GM12878 (cell line): Measurements from ENCODE around the gene LUZP2. TPM values are rescaled to one million over a fixed set of nuclear protein-coding genes. Genes with fewer than 3 reads are reported as not detected.

ENCODE experiments used
- ATAC-seq: fragments of 200-7000 bp; cut with Tn5 transposase; 3 replicates; pipeline ENCODE4 v1.9.1; 2020; ENCODE audit warnings: mild to moderate bottlenecking, moderate library complexity
- BruUV-seq: library from RNA; stranded (reverse); fragments of 400-500 nt; replicated peaks from 2 replicates; lab custom pipeline; 2021; lab: Mats Ljungman, UMichigan
- CTCF ChIA-PET: fragments of 300-600 bp; sonication (Branson Sonifier 250); formaldehyde crosslinking; extraction: SDS; loops from one replicate; lab custom pipeline; 2021; ENCODE audit warnings: inconsistent platforms; lab: Yijun Ruan, JAX
- POLR2A ChIA-PET: fragments of 350-600 bp; formaldehyde crosslinking; extraction: SDS; loops from one replicate; lab custom pipeline; 2021; ENCODE audit warnings: inconsistent platforms; lab: Charles Lee
- RAD21 ChIA-PET: fragments of 300-600 bp; sonication (Branson Sonifier 250); formaldehyde crosslinking; loops from one replicate; lab custom pipeline; 2023; ENCODE audit warnings: antibody characterized with exemption; ENCODE audit not compliant: unreplicated experiment; lab: Charles Lee
- SMC1A ChIA-PET: fragments of 300-600 bp; sonication (Branson Sonifier 250); formaldehyde crosslinking; loops from one replicate; lab custom pipeline; 2023; ENCODE audit not compliant: unreplicated experiment, uncharacterized antibody; lab: Charles Lee
- DNase-seq: peaks from one replicate; pipeline ENCODE4 v3.0.0-alpha.2; 2011; ENCODE audit warnings: low read depth, low spot score
- FAIRE-seq: peaks from 3 replicates; lab custom pipeline; 2011; peaks lifted over from hg19 to GRCh38; lab: Jason Lieb, UNC
- H2AFZ ChIP-seq: 2 replicates; pipeline ENCODE4 v1.6.0; 2011; ENCODE audit warnings: low read depth, low read length, control low read depth; ENCODE audit not compliant: control insufficient read depth
- H3K27ac ChIP-seq: 2 replicates; pipeline ENCODE4 v1.5.1; 2011; ENCODE audit warnings: control low read depth; ENCODE audit not compliant: control insufficient read depth, insufficient read depth
- H3K27me3 ChIP-seq, 2 experiments: replicated peaks in 1 of 2; 2 replicates each; pipeline versions ENCODE4 v1.6.0 to v1.6.1; 2011; ENCODE audit warnings: low read length in 1 of 2; ENCODE audit not compliant: control insufficient read depth in 2 of 2, insufficient read depth in 2 of 2
- H3K36me3 ChIP-seq, 2 experiments: 2 replicates each; pipeline ENCODE4 v1.5.1; 2011; ENCODE audit warnings: low read length in 1 of 2; ENCODE audit not compliant: control insufficient read depth in 2 of 2, insufficient read depth in 2 of 2
- H3K4me1 ChIP-seq: 2 replicates; pipeline ENCODE4 v1.6.1; 2011; ENCODE audit warnings: mild to moderate bottlenecking, low read length, moderate library complexity, mixed read lengths; ENCODE audit not compliant: control insufficient read depth, insufficient read depth
- H3K4me2 ChIP-seq: 2 replicates; pipeline ENCODE4 v1.6.0; 2011; ENCODE audit warnings: control low read depth; ENCODE audit not compliant: control insufficient read depth, insufficient read depth
- H3K4me3 ChIP-seq: fragments of 200-600 bp; sonication (generic); 2 replicates; pipeline ENCODE4 v1.5.1; 2016
- H3K79me2 ChIP-seq: 2 replicates; pipeline ENCODE4 v1.6.0; 2011; ENCODE audit warnings: low read length; ENCODE audit not compliant: control insufficient read depth, insufficient read depth
- H3K9ac ChIP-seq: 2 replicates; pipeline ENCODE4 v1.8.0; 2011; ENCODE audit warnings: low read length, control low read depth, mixed read lengths; ENCODE audit not compliant: control insufficient read depth, insufficient read depth
- H3K9me3 ChIP-seq: replicated peaks from 3 replicates; pipeline ENCODE4 v1.5.1; 2011; ENCODE audit warnings: mild to moderate bottlenecking, low read length; ENCODE audit not compliant: control insufficient read depth, insufficient read depth
- H4K20me1 ChIP-seq: 2 replicates; pipeline ENCODE4 v1.6.0; 2011; ENCODE audit not compliant: control insufficient read depth, insufficient read depth
- CHD4 ChIP-seq: fragments of 200-600 bp; sonication (generic); IDR thresholded peaks from 2 replicates; pipeline ENCODE4 v1.6.1; 2016; ENCODE audit warnings: mild to moderate bottlenecking
- KLF5 ChIP-seq: fragments of 450-650 bp; IDR thresholded peaks from 2 replicates; pipeline ENCODE4 v1.6.1; 2014; ENCODE audit warnings: mild to moderate bottlenecking; ENCODE audit not compliant: partially characterized antibody
- LARP7 ChIP-seq: fragments of 450-650 bp; IDR thresholded peaks from 2 replicates; pipeline ENCODE4 v1.6.1; 2017; ENCODE audit warnings: mild to moderate bottlenecking
- NKRF ChIP-seq: fragments of 450-650 bp; conservative IDR thresholded peaks from 2 replicates; pipeline ENCODE4 v1.6.1; 2017; ENCODE audit warnings: mild to moderate bottlenecking, moderate library complexity
- PML ChIP-seq: IDR thresholded peaks from 2 replicates; pipeline ENCODE4 v1.6.1; 2012; ENCODE audit warnings: low read length, inconsistent platforms
- RB1 ChIP-seq: fragments of 450-650 bp; formaldehyde crosslinking; IDR thresholded peaks from 2 replicates; pipeline ENCODE4 v1.6.1; 2017; ENCODE audit warnings: mild to moderate bottlenecking, borderline replicate concordance
- SMAD5 ChIP-seq: IDR thresholded peaks from 2 replicates; pipeline ENCODE4 v1.6.1; 2016; ENCODE audit warnings: antibody characterized with exemption, low read depth
- SP1 ChIP-seq: IDR thresholded peaks from one replicate; pipeline ENCODE4 v1.6.1; 2011; ENCODE audit warnings: low read depth, low read length
- TARDBP ChIP-seq: IDR thresholded peaks from 2 replicates; pipeline ENCODE4 v1.6.1; 2016; ENCODE audit warnings: borderline replicate concordance
- TCF12 ChIP-seq: IDR thresholded peaks from 2 replicates; pipeline ENCODE4 v1.6.1; 2011; ENCODE audit warnings: low read depth, mild to moderate bottlenecking, low read length
- ZNF207 ChIP-seq: fragments of 450-650 bp; IDR thresholded peaks from 2 replicates; pipeline ENCODE4 v1.6.1; 2014; ENCODE audit warnings: antibody characterized with exemption, mild to moderate bottlenecking, borderline replicate concordance
- ZNF592 ChIP-seq: fragments of 450-650 bp; IDR thresholded peaks from 2 replicates; pipeline ENCODE4 v1.6.1; 2017; ENCODE audit warnings: mild to moderate bottlenecking, moderate library complexity
- ZNF622 ChIP-seq: fragments of 450-650 bp; IDR thresholded peaks from 2 replicates; pipeline ENCODE4 v1.6.1; 2017; ENCODE audit warnings: mild to moderate bottlenecking, inconsistent platforms
- ZZZ3 ChIP-seq: IDR thresholded peaks from 2 replicates; pipeline ENCODE4 v1.6.1; 2011; ENCODE audit warnings: low read depth; ENCODE audit not compliant: control insufficient read depth, insufficient read length
- in situ Hi-C: fragments of 300-500 bp; cut with MboI; formaldehyde crosslinking; loops from 9 replicates; pipeline ENCODE4 v1.14.3; 2018; ENCODE audit warnings: mixed read lengths
- intact Hi-C: fragments of 100-400 bp; cut with micrococcal nuclease; formaldehyde crosslinking; loops from one replicate; pipeline ENCODE4 v1.14.2; 2022; ENCODE audit not compliant: unreplicated experiment
- polyA plus RNA-seq, 11 experiments: library from polyadenylated mRNA; depleted of rRNA in 4 of 11; unstranded in 6 of 11; stranded (reverse) in 5 of 11; fragments of >200 nt; fragmentation: Nextera tagmentation in 4 of 11; fragmentation: Illumina TruSeq in 1 of 11; extraction: Ambion mirVana in 4 of 11; extraction: Trizol in 1 of 11; gene quantifications; 1 replicate in 1 of 11; 2 replicates in 10 of 11; pipeline versions ENCODE4 v1.2.1 to v1.2.3, GENCODE V29; 2011 to 2016; ENCODE audit warnings: inconsistent platforms in 2 of 11, missing spikeins in 2 of 11, low read depth in 1 of 11
- total RNA-seq, 4 experiments: library from RNA; depleted of rRNA in 3 of 4; stranded (reverse); fragments of >200 nt in 3 of 4; fragmentation: Illumina TruSeq in 1 of 4; extraction: Trizol in 1 of 4; gene quantifications; 2 replicates each; pipeline versions ENCODE4 v1.2.1 to v1.2.3, GENCODE V29; 2013 to 2021
- TF ChIP-seq, protein P1 (sequence below): IDR thresholded peaks from 2 replicates; pipeline ENCODE4 v1.6.1; 2011; ENCODE audit warnings: low read depth, low read length, improper control_type of control experiment, borderline replicate concordance
- TF ChIP-seq, protein P2 (sequence below): fragments of 450-650 bp; IDR thresholded peaks from 2 replicates; pipeline ENCODE4 v1.6.1; 2017; ENCODE audit warnings: low read depth, mild to moderate bottlenecking, moderate library complexity

Gene LUZP2
- total and polyA plus RNA-seq, 10 of the 15 experiments (the other 5 are each of a cell fraction or from before 2014, with no cell fraction given), result not detected

GRCh38 chr11:24704716-24705115 is 207.9 kb downstream of the LUZP2 start (continued):
- TF ChIP-seq, protein P1, sequence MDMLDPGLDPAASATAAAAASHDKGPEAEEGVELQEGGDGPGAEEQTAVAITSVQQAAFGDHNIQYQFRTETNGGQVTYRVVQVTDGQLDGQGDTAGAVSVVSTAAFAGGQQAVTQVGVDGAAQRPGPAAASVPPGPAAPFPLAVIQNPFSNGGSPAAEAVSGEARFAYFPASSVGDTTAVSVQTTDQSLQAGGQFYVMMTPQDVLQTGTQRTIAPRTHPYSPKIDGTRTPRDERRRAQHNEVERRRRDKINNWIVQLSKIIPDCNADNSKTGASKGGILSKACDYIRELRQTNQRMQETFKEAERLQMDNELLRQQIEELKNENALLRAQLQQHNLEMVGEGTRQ, result no peak
- TF ChIP-seq CHD4, result no peak
- TF ChIP-seq ZNF207, result no peak
- no peak for TF ChIP-seq SMAD5
- TF ChIP-seq, protein P2, sequence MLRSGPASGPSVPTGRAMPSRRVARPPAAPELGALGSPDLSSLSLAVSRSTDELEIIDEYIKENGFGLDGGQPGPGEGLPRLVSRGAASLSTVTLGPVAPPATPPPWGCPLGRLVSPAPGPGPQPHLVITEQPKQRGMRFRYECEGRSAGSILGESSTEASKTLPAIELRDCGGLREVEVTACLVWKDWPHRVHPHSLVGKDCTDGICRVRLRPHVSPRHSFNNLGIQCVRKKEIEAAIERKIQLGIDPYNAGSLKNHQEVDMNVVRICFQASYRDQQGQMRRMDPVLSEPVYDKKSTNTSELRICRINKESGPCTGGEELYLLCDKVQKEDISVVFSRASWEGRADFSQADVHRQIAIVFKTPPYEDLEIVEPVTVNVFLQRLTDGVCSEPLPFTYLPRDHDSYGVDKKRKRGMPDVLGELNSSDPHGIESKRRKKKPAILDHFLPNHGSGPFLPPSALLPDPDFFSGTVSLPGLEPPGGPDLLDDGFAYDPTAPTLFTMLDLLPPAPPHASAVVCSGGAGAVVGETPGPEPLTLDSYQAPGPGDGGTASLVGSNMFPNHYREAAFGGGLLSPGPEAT, result no peak
- no peak for TF ChIP-seq NKRF
- TF ChIP-seq LARP7, result no peak
- TF ChIP-seq, all 136 proteins: peak for 0

GRCh38 chr11:24705474-24705873 is 208.6 kb downstream of the LUZP2 start:
- SMC1A ChIA-PET, result no interaction called here
- CTCF ChIA-PET, result no interaction called here
- Histone ChIP-seq H3K27me3 (no peaks in the 10 kb centered on the region), H3K27ac (no peak overlapping the region), H3K4me3 (no peak overlapping the region), H3K4me1 (no peaks in the 10 kb centered on the region), H4K20me1 (no peaks in the 10 kb centered on the region), H3K9me3 (no peaks in the 10 kb centered on the region), H3K36me3 (no peaks in the 10 kb centered on the region), H2AFZ (no peak overlapping the region), H3K79me2 (no peaks in the 10 kb centered on the region), H3K9ac (no peak overlapping the region), H3K4me2 (no peak overlapping the region)
- FAIRE-seq, result no peak
- POLR2A ChIA-PET, result no interaction called here
- TF ChIP-seq RB1 (no peak), ZNF592 (no peak), KLF5 (no peak), SP1 (no peak), TCF12 (no peak), ZNF622 (no peak), ZZZ3 (no peak), TARDBP (no peak), PML (no peak)
- intact Hi-C loops (no loop called here), in situ Hi-C loops (no loop called here)
- ATAC-seq, result no peak
- DNase-seq, result no peak
- RAD21 ChIA-PET, result no interaction called here
- no TSS peak for BruUV-seq
